Suprapubic skin (tissue), 3 donors: ENCODE results near the gene LPIN1.

Experiments used
- POLR2A ChIP-seq, 2 donors: fragments of 450-650 bp; IDR thresholded peaks; one replicate each; pipeline ENCODE4 v1.6.1; 2017; ENCODE audit warnings: antibody characterized with exemption in 2 of 2, mild to moderate bottlenecking in 2 of 2, moderate library complexity in 2 of 2
- TF ChIP-seq, protein P1 (sequence below), 2 donors: fragments of 200-600 bp in 1 of 2; fragments of 450-650 bp in 1 of 2; sonication (generic) in 1 of 2; IDR thresholded peaks; one replicate each; pipeline ENCODE4 v1.5.1; 2016 to 2019; ENCODE audit warnings: antibody characterized with exemption in 2 of 2, mild to moderate bottlenecking in 1 of 2, moderate library complexity in 1 of 2

- no peak for TF ChIP-seq POLR2A (IDR thresholded peaks at IDR 0.05)
- TF ChIP-seq, protein P1, sequence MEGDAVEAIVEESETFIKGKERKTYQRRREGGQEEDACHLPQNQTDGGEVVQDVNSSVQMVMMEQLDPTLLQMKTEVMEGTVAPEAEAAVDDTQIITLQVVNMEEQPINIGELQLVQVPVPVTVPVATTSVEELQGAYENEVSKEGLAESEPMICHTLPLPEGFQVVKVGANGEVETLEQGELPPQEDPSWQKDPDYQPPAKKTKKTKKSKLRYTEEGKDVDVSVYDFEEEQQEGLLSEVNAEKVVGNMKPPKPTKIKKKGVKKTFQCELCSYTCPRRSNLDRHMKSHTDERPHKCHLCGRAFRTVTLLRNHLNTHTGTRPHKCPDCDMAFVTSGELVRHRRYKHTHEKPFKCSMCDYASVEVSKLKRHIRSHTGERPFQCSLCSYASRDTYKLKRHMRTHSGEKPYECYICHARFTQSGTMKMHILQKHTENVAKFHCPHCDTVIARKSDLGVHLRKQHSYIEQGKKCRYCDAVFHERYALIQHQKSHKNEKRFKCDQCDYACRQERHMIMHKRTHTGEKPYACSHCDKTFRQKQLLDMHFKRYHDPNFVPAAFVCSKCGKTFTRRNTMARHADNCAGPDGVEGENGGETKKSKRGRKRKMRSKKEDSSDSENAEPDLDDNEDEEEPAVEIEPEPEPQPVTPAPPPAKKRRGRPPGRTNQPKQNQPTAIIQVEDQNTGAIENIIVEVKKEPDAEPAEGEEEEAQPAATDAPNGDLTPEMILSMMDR (IDR thresholded peaks at IDR 0.05), result no peak
Measured at GRCh38 chr2:11724151-11724550, 22.3 kb upstream of the LPIN1 start.
